K562 (cell line): ENCODE measurements around the gene GMPR2. TPM values are rescaled to one million over a fixed set of nuclear protein-coding genes. Genes with fewer than 3 reads are reported as not detected.
A peak's percentile ranks its signal among the peaks of the same experiment; 100 is the strongest.

Experiments used
- ATAC-seq: fragments of 200-7000 bp; cut with Tn5 transposase; 3 replicates; pipeline ENCODE4 v1.9.1; 2020; ENCODE audit warnings: moderate library complexity
- BruUV-seq: library from RNA; stranded (reverse); fragments of 400-500 nt; replicated peaks from 2 replicates; lab custom pipeline; 2021; lab: Mats Ljungman, UMichigan
- CTCF ChIA-PET: fragments of 300-600 bp; formaldehyde crosslinking; extraction: SDS; loops from one replicate; lab custom pipeline; 2021; ENCODE audit warnings: low intra/inter-chr PET ratio; lab: Yijun Ruan, JAX
- POLR2A ChIA-PET: fragments of 300-600, 350-650 bp; sonication (Branson Sonifier 250); formaldehyde crosslinking; extraction: SDS; loops from one replicate; lab custom pipeline; 2021; ENCODE audit warnings: antibody characterized with exemption, inconsistent platforms; lab: Yijun Ruan, JAX
- DNase-seq, 4 experiments: peaks; one replicate each; pipeline versions ENCODE4 v3.0.0 to v3.0.0-alpha.2; 2011 to 2018; ENCODE audit warnings: low spot score in 3 of 4, mixed read lengths in 3 of 4; ENCODE audit errors: extremely low read depth in 1 of 4
- FAIRE-seq: peaks from 2 replicates; lab custom pipeline; 2011; peaks lifted over from hg19 to GRCh38; lab: Jason Lieb, UNC
- H2AFZ ChIP-seq: 2 replicates; pipeline ENCODE4 v1.6.0; 2011; ENCODE audit warnings: low read depth, low read length, control low read depth, inconsistent platforms
- H3K27ac ChIP-seq: fragments of 200-600 bp; 3 replicates; pipeline ENCODE4 v1.8.0; 2011; ENCODE audit warnings: low read depth, mild to moderate bottlenecking, control low read depth, inconsistent platforms, low read length, moderate library complexity, mixed read lengths; ENCODE audit errors: extremely low read depth
- H3K27me3 ChIP-seq, 2 experiments: fragments of 300-600 bp in 1 of 2; 2 replicates in 1 of 2; 3 replicates in 1 of 2; pipeline versions ENCODE4 v1.6.0 to v1.8.0; 2011; ENCODE audit warnings: inconsistent platforms in 2 of 2, low read length in 2 of 2, mild to moderate bottlenecking in 1 of 2, mixed read lengths in 1 of 2, moderate library complexity in 1 of 2; ENCODE audit not compliant: control insufficient read depth in 2 of 2, insufficient read depth in 2 of 2
- H3K36me3 ChIP-seq: fragments of 300-600 bp; 3 replicates; pipeline ENCODE4 v1.8.0; 2011; ENCODE audit warnings: mild to moderate bottlenecking, low read length, inconsistent platforms; ENCODE audit not compliant: control insufficient read depth, insufficient read depth
- H3K4me1 ChIP-seq, 2 experiments: fragments of 200-600 bp in 1 of 2; replicated peaks in 1 of 2; 2 replicates in 1 of 2; 3 replicates in 1 of 2; pipeline versions ENCODE4 v1.5.1 to v1.8.0; 2011; ENCODE audit warnings: inconsistent platforms in 2 of 2, low read length in 2 of 2, mild to moderate bottlenecking in 1 of 2, mixed read lengths in 1 of 2, moderate library complexity in 1 of 2; ENCODE audit not compliant: control insufficient read depth in 2 of 2, insufficient read depth in 2 of 2
- H3K4me2 ChIP-seq: 2 replicates; pipeline ENCODE4 v1.6.1; 2011; ENCODE audit warnings: low read length, control low read depth, inconsistent platforms, mixed read lengths; ENCODE audit not compliant: insufficient read depth
- H3K4me3 ChIP-seq: fragments of 200-600 bp; sonication (generic), shearing (Covaris generic); 2 replicates; pipeline ENCODE4 v1.5.1; 2016; ENCODE audit warnings: control low read depth, inconsistent platforms
- H3K79me2 ChIP-seq: fragments of 200-600 bp; 3 replicates; pipeline ENCODE4 v1.8.0; 2011; ENCODE audit warnings: low read length, inconsistent platforms; ENCODE audit not compliant: control insufficient read depth, insufficient read depth
- H3K9ac ChIP-seq, 2 experiments: 2 replicates each; pipeline versions ENCODE4 v1.6.0 to v1.6.1; 2011; ENCODE audit warnings: low read depth in 2 of 2, low read length in 2 of 2, control low read depth in 1 of 2, inconsistent platforms in 1 of 2, mild to moderate bottlenecking in 1 of 2, mixed read lengths in 1 of 2; ENCODE audit not compliant: insufficient read depth in 1 of 2
- H3K9me1 ChIP-seq: one replicate; pipeline ENCODE4 v1.6.0; 2011; ENCODE audit warnings: inconsistent platforms, mild to moderate bottlenecking, low read length, moderate library complexity; ENCODE audit not compliant: control insufficient read depth, insufficient read depth
- H3K9me3 ChIP-seq: replicated peaks from 2 replicates; pipeline ENCODE4 v1.5.1; 2011; ENCODE audit warnings: low read depth, low read length, inconsistent platforms; ENCODE audit not compliant: control insufficient read depth, insufficient read depth
- H4K20me1 ChIP-seq: replicated peaks from 2 replicates; pipeline ENCODE4 v1.6.1; 2011; ENCODE audit warnings: low read length, inconsistent platforms, mixed read lengths; ENCODE audit not compliant: control insufficient read depth, insufficient read depth
- CBX3 ChIP-seq, 2 experiments: IDR thresholded peaks; 1 replicate in 1 of 2; 2 replicates in 1 of 2; pipeline ENCODE4 v1.6.1; 2012; ENCODE audit warnings: inconsistent platforms in 2 of 2, low read length in 2 of 2, borderline replicate concordance in 1 of 2, control low read depth in 1 of 2
- HNRNPK ChIP-seq: fragments of 200-400 bp; formaldehyde crosslinking; IDR thresholded peaks from one replicate; pipeline ENCODE4 v1.6.1; 2018; ENCODE audit warnings: mild to moderate bottlenecking, low read depth, low read length; ENCODE audit not compliant: poor library complexity, severe bottlenecking
- JUND ChIP-seq, 2 experiments: IDR thresholded peaks; 2 replicates in 1 of 2; 3 replicates in 1 of 2; pipeline ENCODE4 v1.6.1; 2011; ENCODE audit warnings: borderline replicate concordance in 2 of 2, low read depth in 2 of 2, low read length in 2 of 2, improper control_type of control experiment in 1 of 2, missing biosample characterization in 1 of 2, missing genetic modification characterization in 1 of 2, missing genetic modification reagents in 1 of 2
- NFXL1 ChIP-seq: fragments of 450-650 bp; formaldehyde crosslinking; IDR thresholded peaks from 2 replicates; pipeline ENCODE4 v1.4.0; 2021; ENCODE audit warnings: mild to moderate bottlenecking
- PCBP2 ChIP-seq: fragments of 200-400 bp; formaldehyde crosslinking; IDR thresholded peaks from 2 replicates; pipeline ENCODE4 v1.6.1; 2018; ENCODE audit warnings: low read length, low read depth, mild to moderate bottlenecking, moderate library complexity; ENCODE audit not compliant: poor library complexity, severe bottlenecking
- TBP ChIP-seq: optimal IDR thresholded peaks from 2 replicates; pipeline ENCODE3; 2011; ENCODE audit warnings: low read depth, low read length, improper control_type of control experiment
- ZBTB7A ChIP-seq: IDR thresholded peaks from 2 replicates; pipeline ENCODE4 v1.6.1; 2011; ENCODE audit warnings: low read depth, mild to moderate bottlenecking, low read length, moderate library complexity, borderline replicate concordance; ENCODE audit not compliant: control insufficient read depth
- ZNF316 ChIP-seq: fragments of 450-650 bp; IDR thresholded peaks from 2 replicates; pipeline ENCODE4 v1.6.1; 2016
- WGBS: fragments of 100-300 bp; shearing (Covaris generic); methylation state at CpG from one replicate; pipeline ENCODE4 v1.1.6; 2016; ENCODE audit warnings: low coverage, mixed read lengths; ENCODE audit not compliant: insufficient coverage; ENCODE audit errors: missing lambda C conversion rate; 5-methylcytosine and 5-hydroxymethylcytosine counted together
- in situ Hi-C: fragments of 300-500 bp; cut with MboI; formaldehyde crosslinking; loops from 4 replicates; pipeline ENCODE4 v1.15.0; 2018; ENCODE audit warnings: inconsistent platforms, mixed read lengths
- intact Hi-C: fragments of 100-400 bp; cut with micrococcal nuclease; formaldehyde crosslinking; loops from 2 replicates; pipeline ENCODE4 v1.14.2; 2022
- polyA plus RNA-seq, 8 experiments: library from polyadenylated mRNA; depleted of rRNA in 4 of 8; stranded (reverse) in 5 of 8; unstranded in 3 of 8; fragments of >200 nt; fragmentation: Nextera tagmentation in 2 of 8; fragmentation: Illumina TruSeq in 1 of 8; extraction: Ambion mirVana in 2 of 8; extraction: Trizol in 1 of 8; gene quantifications; 2 replicates each; pipeline versions ENCODE4 v1.2.1 to v1.2.3, GENCODE V29; 2011 to 2014; ENCODE audit warnings: inconsistent platforms in 1 of 8, missing spikeins in 1 of 8
- total RNA-seq, 7 experiments: library from RNA; depleted of rRNA in 6 of 7; stranded (reverse); fragments of >200 nt in 6 of 7; fragmentation: Illumina TruSeq in 2 of 7; extraction: Trizol in 2 of 7; gene quantifications; 2 replicates each; pipeline versions ENCODE4 v1.2.1 to v1.2.3, GENCODE V29; 2011 to 2021; ENCODE audit warnings: low replicate concordance in 1 of 7
- TF ChIP-seq, protein P1 (sequence below): sonication (generic); IDR thresholded peaks from 2 replicates; pipeline ENCODE4 v1.6.1; 2016

Gene GMPR2
- total and polyA plus RNA-seq, 9 of the 15 experiments (the other 6 are each of a cell fraction or from before 2014, with no cell fraction given): 26.4 to 67.4 (median 36.3) TPM

DNA sequence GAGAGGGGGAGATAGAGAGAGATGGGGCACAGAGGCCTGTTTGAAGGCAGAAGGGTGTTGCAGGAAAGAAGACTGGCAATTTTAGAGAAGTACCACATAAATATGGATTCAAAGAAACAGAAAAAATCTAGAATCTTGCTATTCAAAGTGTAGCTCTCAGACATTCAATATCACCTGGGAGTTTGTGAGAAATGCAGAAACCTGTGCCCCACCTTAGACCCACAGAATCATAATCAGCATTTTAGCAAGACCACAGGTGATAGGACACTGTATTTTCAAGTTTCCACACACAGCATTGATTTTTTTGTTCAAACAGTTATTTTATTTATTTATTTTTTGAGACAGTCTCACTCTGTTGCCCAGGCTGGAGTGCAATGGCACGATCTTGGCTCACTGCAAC, 3.8 kb upstream of the GMPR2 start:
- H3K27ac ChIP-seq: no peak overlapping the region
- POLR2A ChIA-PET: no interaction called here

GRCh38 chr14:24231263-24232120, 1.2 kb upstream of the GMPR2 start:
- H3K27ac ChIP-seq: peak overlapping the region; percentile 89
- no peaks in the 10 kb centered on the region for H3K9me3 ChIP-seq
- H3K9me1 ChIP-seq: no peaks in the 10 kb centered on the region
- ChIA-PET CTCF (no interaction called here), POLR2A (interaction anchor here (0.9 kb wide), 1 partner anchor 16 kb away, joined by 3 read pairs; the partner anchor contains the start of gene MDP1)
- peaks cover 46% of the 10 kb centered on the region for H3K79me2 ChIP-seq
- ATAC-seq: peak; percentile 44
- peaks cover 6 to 15% of the 10 kb centered on the region in 2 experiments for H3K4me1 ChIP-seq
- peak overlapping the region; percentile 54 for H3K4me3 ChIP-seq
- WGBS: 2% methylated on average over 21 of the region's 23 CpGs
- in situ Hi-C loops: no loop called here
- intact Hi-C loops: loop anchor here (2.0 kb wide), 1 partner anchor 15 kb away; the partner anchor contains the start of gene MDP1
- BruUV-seq: TSS peak; percentile 82
- peak overlapping the region; percentile 72 to 94 for H3K9ac ChIP-seq
- peak in 3 of 4 experiments; percentile 16 to 18 (median 17) for DNase-seq
- H3K36me3 ChIP-seq: peaks cover 29% of the 10 kb centered on the region
- FAIRE-seq: no peak
- no peaks in the 10 kb centered on the region for H3K27me3 ChIP-seq
- no peaks in the 10 kb centered on the region for H4K20me1 ChIP-seq
- H2AFZ ChIP-seq: peak overlapping the region; percentile 99
- H3K4me2 ChIP-seq: peak overlapping the region; percentile 98
- 0 out of 2 replicates have a peak, but pooled peaks have one; percentile 14 for TF ChIP-seq ZNF316
- TF ChIP-seq CBX3 (IDR thresholded peaks at IDR 0.05; ENCODE audit: borderline replicate concordance in 1 of 2, low read length in 2 of 2): no peak
- no peak for TF ChIP-seq HNRNPK
- TF ChIP-seq, protein P1, sequence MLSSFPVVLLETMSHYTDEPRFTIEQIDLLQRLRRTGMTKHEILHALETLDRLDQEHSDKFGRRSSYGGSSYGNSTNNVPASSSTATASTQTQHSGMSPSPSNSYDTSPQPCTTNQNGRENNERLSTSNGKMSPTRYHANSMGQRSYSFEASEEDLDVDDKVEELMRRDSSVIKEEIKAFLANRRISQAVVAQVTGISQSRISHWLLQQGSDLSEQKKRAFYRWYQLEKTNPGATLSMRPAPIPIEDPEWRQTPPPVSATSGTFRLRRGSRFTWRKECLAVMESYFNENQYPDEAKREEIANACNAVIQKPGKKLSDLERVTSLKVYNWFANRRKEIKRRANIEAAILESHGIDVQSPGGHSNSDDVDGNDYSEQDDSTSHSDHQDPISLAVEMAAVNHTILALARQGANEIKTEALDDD: peak; percentile 52
- TF ChIP-seq TBP: peak; percentile 5
- TF ChIP-seq NFXL1 (CRISPR knock-in tag): no peak
- TF ChIP-seq ZBTB7A: peak; percentile 34; the same call in 1 of the 2 replicates
- TF ChIP-seq JUND (IDR thresholded peaks at IDR 0.05; ENCODE audit: borderline replicate concordance, low read depth, low read length): no peak
- no peak for TF ChIP-seq JUND (tag; IDR thresholded peaks at IDR 0.05; ENCODE audit: borderline replicate concordance, low read depth, low read length)

More for the DNA sequence above, 3.8 kb upstream of the GMPR2 start:
- 0% methylated on average over 1 of the region's 1 CpG for WGBS
- TF ChIP-seq PCBP2: no peak
- Histone ChIP-seq H3K4me1 (peaks cover 6% of the 10 kb centered on the region in 2 experiments; a peak in 4 of 5 replicates), H3K27me3 (no peaks in the 10 kb centered on the region), H3K4me2 (no peak overlapping the region), H3K79me2 (peaks cover 60% of the 10 kb centered on the region), H3K9ac (no peak overlapping the region), H3K9me1 (no peaks in the 10 kb centered on the region), H3K9me3 (no peaks in the 10 kb centered on the region), H3K36me3 (peaks cover 12% of the 10 kb centered on the region; the same call in 1 of the 3 replicates), H3K4me3 (no peak overlapping the region), H2AFZ (no peak overlapping the region), H4K20me1 (no peaks in the 10 kb centered on the region)
- in situ Hi-C loops (no loop called here), intact Hi-C loops (no loop called here)
- no peak for FAIRE-seq
- CTCF ChIA-PET: no interaction called here
- no peak for DNase-seq
- ATAC-seq: no peak
- no TSS peak for BruUV-seq
